PFSK-1 (cell line): ENCODE data around the gene NRAP.

Experiments used
- FOXP2 ChIP-seq: optimal IDR thresholded peaks from 2 replicates; pipeline ENCODE3; 2011; ENCODE audit warnings: borderline replicate concordance, control low read depth, inconsistent platforms; ENCODE audit not compliant: insufficient read depth; ENCODE audit errors: extremely low read length, extremely low read depth
- POLR2AphosphoS5 ChIP-seq: IDR thresholded peaks from 2 replicates; pipeline ENCODE4 v1.6.1; 2012; ENCODE audit warnings: low read depth, mild to moderate bottlenecking, control low read depth, low read length, moderate library complexity
- REST ChIP-seq, 2 experiments: IDR thresholded peaks; 2 replicates each; pipeline versions ENCODE4 v1.6.1 to v1.8.0; 2011 to 2012; ENCODE audit warnings: low read depth in 2 of 2, low read length in 2 of 2, control low read depth in 1 of 2, inconsistent platforms in 1 of 2, mild to moderate bottlenecking in 1 of 2, moderate library complexity in 1 of 2; ENCODE audit not compliant: insufficient read depth in 1 of 2
- SIN3A ChIP-seq: IDR thresholded peaks from 2 replicates; pipeline ENCODE4 v1.6.1; 2012; ENCODE audit warnings: mild to moderate bottlenecking, low read length, moderate library complexity, borderline replicate concordance; ENCODE audit not compliant: insufficient read depth
- TAF1 ChIP-seq: IDR thresholded peaks from 2 replicates; pipeline ENCODE4 v1.6.1; 2012; ENCODE audit warnings: low read length, control low read depth, borderline replicate concordance; ENCODE audit not compliant: insufficient read depth

Gene NRAP

GRCh38 chr10:113613977-113614690 is 49.7 kb downstream of the NRAP start:
- no peak for TF ChIP-seq SIN3A
- no peak for TF ChIP-seq FOXP2
- TF ChIP-seq REST (IDR thresholded peaks at IDR 0.05; ENCODE audit: insufficient read depth in 1 of 2, low read depth in 2 of 2, low read length in 2 of 2): no peak
- TF ChIP-seq POLR2AphosphoS5: no peak
- no peak for TF ChIP-seq TAF1

GRCh38 chr10:113613427-113613826 is 50.4 kb downstream of the NRAP start:
- TF ChIP-seq TAF1: no peak
- no peak for TF ChIP-seq REST (IDR thresholded peaks at IDR 0.05; ENCODE audit: insufficient read depth in 1 of 2, low read depth in 2 of 2, low read length in 2 of 2)
- no peak for TF ChIP-seq FOXP2
- no peak for TF ChIP-seq SIN3A
- TF ChIP-seq POLR2AphosphoS5: no peak

GRCh38 chr10:113612154-113612553 is 51.7 kb downstream of the NRAP start:
- no peak for TF ChIP-seq REST (IDR thresholded peaks at IDR 0.05; ENCODE audit: insufficient read depth in 1 of 2, low read depth in 2 of 2, low read length in 2 of 2)

DNA sequence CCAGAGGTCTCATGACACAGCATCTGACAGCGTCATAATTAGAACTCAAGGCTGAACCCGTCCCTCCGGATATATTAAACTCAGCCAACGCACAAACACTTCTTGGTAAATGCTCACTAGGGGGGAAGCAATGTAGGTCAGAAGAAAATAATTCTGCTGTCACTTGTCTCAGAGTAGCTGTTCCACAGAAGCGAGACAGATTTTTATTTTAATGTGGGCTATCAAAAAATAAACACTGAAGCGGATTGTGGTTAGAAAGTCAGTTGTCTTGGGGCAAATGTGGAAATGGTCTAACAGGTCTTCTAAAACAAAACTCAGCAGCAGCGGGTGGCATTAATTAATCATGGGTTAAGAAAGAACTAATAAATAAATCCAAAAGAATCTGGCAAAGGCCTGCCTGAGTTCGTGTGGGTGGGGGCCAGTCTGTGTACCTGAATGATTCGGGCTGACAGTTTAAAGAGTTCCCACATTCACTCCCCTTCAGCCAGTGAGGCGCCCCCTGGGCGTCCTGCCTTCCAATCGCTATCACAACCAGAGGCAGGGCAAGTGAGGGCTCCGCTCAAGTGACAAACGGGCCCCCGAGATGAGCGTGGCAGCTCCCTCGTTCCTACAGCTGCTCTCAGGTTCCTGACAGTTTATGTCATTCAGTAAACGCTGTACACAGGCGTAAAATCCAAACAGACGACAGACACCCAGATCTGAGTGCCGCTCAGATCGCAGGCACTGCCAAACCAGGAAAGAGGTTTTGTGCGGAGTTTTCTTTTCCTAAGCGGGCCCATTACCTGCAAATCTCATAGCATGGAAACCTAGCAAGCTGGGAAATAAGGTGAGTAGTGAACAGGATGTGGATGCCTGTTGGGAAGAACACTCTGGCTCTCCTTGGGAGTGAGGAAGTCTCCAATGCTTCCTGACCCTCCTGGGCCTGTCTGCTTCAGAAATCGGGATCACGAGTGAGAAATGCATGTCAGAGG is 52.9 kb downstream of the NRAP start:
- TF ChIP-seq SIN3A (no peak), TAF1 (no peak)

DNA sequence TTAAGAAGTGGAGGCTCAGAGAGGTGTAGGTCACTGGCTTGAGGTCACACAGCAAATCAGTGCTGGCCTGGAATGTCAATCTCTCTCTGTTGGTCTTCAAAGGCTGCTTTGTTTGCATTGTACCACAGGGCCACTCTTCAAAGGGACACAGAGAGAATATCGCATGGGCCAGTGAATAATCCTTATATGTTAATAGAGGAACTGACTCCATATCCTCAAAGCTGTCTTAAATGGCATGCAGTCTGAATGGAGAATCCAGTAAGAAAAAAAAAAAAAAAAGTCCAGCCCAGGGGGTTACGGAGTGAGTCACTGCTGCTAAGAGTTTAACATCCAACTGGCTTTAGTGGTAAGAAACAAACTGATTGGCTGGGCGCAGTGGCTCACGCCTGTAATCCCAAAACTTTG is 54.1 kb downstream of the NRAP start:
- TF ChIP-seq TAF1 (no peak), SIN3A (no peak), REST (IDR thresholded peaks at IDR 0.05; ENCODE audit: insufficient read depth in 1 of 2, low read depth in 2 of 2, low read length in 2 of 2) (no peak), POLR2AphosphoS5 (no peak), FOXP2 (no peak)
